ENCODE measurements around the gene ILF3. TPM values are rescaled to one million over a fixed set of nuclear protein-coding genes. Genes with fewer than 3 reads are reported as not detected.

The ILF3 gene
- total and polyA plus RNA-seq, 2 donors (not counting 3 experiments of a cell fraction or from before 2014, with no cell fraction given), result 186 to 459 TPM

GRCh38 chr19:10686661-10687517, 32.7 kb downstream of the ILF3 start:
- H3K79me2 ChIP-seq (ENCODE audit: control insufficient read depth, insufficient read depth, low read length), result peaks cover 3% of the 10 kb centered on the region
- H3K4me3 ChIP-seq (replicated peaks in 1 of 3; ENCODE audit: insufficient read depth in 1 of 3, low read depth in 1 of 3, low read length in 3 of 3), result no peak overlapping the region
- H2AFZ ChIP-seq (ENCODE audit: low read depth, low read length), result no peak overlapping the region
- ChIA-PET CTCF (interaction anchor here (2.1 kb wide), 1 partner anchor 13 kb away, joined by 5 read pairs; no protein-coding TSS in a partner anchor), POLR2A (interaction anchor here (0.6 kb wide), 1 partner anchor 26 kb away, joined by 4 read pairs; no protein-coding TSS in a partner anchor)
- H3K9ac ChIP-seq (replicated peaks; ENCODE audit: extremely low read depth, insufficient read depth, low read length), result no peak overlapping the region
- BruUV-seq (replicated peaks), result no TSS peak
- no peaks in the 10 kb centered on the region for H3K27me3 ChIP-seq (ENCODE audit: control insufficient read depth in 2 of 2, insufficient read depth in 2 of 2, low read length in 2 of 2)
- DNase-seq (ENCODE audit: low read depth, low spot score) (no peak), FAIRE-seq (no peak)
- H3K4me1 ChIP-seq (ENCODE audit: control insufficient read depth, extremely low read depth, insufficient read depth, low read length), result no peaks in the 10 kb centered on the region
- H4K20me1 ChIP-seq (replicated peaks; ENCODE audit: control insufficient read depth, extremely low read depth, insufficient read depth, low read length), result no peaks in the 10 kb centered on the region
- no peaks in the 10 kb centered on the region for H3K9me3 ChIP-seq (replicated peaks; ENCODE audit: control insufficient read depth, insufficient read depth, low read length)
- peaks cover 27 to 77% of the 10 kb centered on the region in 2 experiments for H3K36me3 ChIP-seq (ENCODE audit: control insufficient read depth in 2 of 2, extremely low read depth in 1 of 2, insufficient read depth in 2 of 2, low read length in 2 of 2)
- H3K4me2 ChIP-seq (ENCODE audit: insufficient read depth, low read length), result no peak overlapping the region
- TF ChIP-seq FOS (IDR thresholded peaks at IDR 0.05; ENCODE audit: borderline replicate concordance, insufficient read depth, low read length) (no peak), POLR2A (IDR thresholded peaks at IDR 0.05; ENCODE audit: low read depth, low read length) (no peak), EZH2 (IDR thresholded peaks at IDR 0.05; ENCODE audit: borderline replicate concordance, low read depth, low read length, severe bottlenecking) (no peak), MYC (IDR thresholded peaks at IDR 0.05; ENCODE audit: low read depth, low read length) (no peak)
- TF ChIP-seq, protein P1, sequence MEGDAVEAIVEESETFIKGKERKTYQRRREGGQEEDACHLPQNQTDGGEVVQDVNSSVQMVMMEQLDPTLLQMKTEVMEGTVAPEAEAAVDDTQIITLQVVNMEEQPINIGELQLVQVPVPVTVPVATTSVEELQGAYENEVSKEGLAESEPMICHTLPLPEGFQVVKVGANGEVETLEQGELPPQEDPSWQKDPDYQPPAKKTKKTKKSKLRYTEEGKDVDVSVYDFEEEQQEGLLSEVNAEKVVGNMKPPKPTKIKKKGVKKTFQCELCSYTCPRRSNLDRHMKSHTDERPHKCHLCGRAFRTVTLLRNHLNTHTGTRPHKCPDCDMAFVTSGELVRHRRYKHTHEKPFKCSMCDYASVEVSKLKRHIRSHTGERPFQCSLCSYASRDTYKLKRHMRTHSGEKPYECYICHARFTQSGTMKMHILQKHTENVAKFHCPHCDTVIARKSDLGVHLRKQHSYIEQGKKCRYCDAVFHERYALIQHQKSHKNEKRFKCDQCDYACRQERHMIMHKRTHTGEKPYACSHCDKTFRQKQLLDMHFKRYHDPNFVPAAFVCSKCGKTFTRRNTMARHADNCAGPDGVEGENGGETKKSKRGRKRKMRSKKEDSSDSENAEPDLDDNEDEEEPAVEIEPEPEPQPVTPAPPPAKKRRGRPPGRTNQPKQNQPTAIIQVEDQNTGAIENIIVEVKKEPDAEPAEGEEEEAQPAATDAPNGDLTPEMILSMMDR (IDR thresholded peaks at IDR 0.05; ENCODE audit: extremely low read depth in 1 of 2, insufficient read depth in 1 of 2, low read depth in 1 of 2, low read length in 2 of 2), result no peak
- TF ChIP-seq, protein P2, sequence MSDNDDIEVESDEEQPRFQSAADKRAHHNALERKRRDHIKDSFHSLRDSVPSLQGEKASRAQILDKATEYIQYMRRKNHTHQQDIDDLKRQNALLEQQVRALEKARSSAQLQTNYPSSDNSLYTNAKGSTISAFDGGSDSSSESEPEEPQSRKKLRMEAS (IDR thresholded peaks at IDR 0.05; ENCODE audit: insufficient read depth, insufficient read length), result no peak
- intact Hi-C loops (cut with micrococcal nuclease), result no loop called here
- H3K9me1 ChIP-seq (replicated peaks; ENCODE audit: control insufficient read depth, extremely low read depth, insufficient read depth, low read length), result no peaks in the 10 kb centered on the region
- H3K27ac ChIP-seq (ENCODE audit: insufficient read depth, low read depth, low read length), result no peak overlapping the region
- dilution Hi-C loops (cut with MboI; ENCODE audit: extremely low pct_ligation_motif_present, low sequenced_read_pairs), result no loop called here
